GM21367 (cell line): ENCODE measurements around the gene NAA25.

Experiments
- ATAC-seq: cut with Tn5 transposase; IDR thresholded peaks from one replicate; pipeline ENCODE4 v1.9.1; 2021; ENCODE audit not compliant: unreplicated experiment

The NAA25 gene

GRCh38 chr12:112108202-112109079, at the start of gene NAA25:
NAA25 (minus strand) TSS chr12:112108783; CDS start chr12:112108773, 10 bp downstream.
- peak; percentile 64 for ATAC-seq

GRCh38 chr12:112153893-112154219, 45.3 kb upstream of the NAA25 start:
- no peak for ATAC-seq

GRCh38 chr12:112153181-112153892, 44.8 kb upstream of the NAA25 start:
- ATAC-seq: no peak

- no peak for ATAC-seq
Observed at GRCh38 chr12:112151766-112152541, 43.4 kb upstream of the NAA25 start.

DNA sequence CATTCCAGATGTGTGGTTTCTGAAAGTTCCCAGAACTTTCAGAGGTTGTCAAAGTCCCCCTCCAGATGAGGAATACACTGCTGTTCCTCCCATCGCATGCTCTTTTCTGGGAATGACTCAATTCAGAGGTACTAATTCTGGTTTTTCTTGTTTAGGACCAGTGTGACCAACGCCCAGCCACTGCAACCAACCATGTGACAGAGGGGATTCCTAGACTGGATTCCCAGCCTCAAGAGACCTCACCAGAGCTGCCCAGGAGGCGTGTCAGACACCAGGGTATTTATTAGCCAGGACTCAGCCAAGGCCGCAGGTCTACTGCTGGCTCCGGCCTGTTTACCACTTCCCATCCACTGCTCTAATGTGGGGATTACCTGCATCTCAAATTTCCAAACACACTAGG, 41.0 kb upstream of the NAA25 start:
- ATAC-seq: no peak

GRCh38 chr12:112148031-112148513, 39.5 kb upstream of the NAA25 start:
- ATAC-seq: no peak

DNA sequence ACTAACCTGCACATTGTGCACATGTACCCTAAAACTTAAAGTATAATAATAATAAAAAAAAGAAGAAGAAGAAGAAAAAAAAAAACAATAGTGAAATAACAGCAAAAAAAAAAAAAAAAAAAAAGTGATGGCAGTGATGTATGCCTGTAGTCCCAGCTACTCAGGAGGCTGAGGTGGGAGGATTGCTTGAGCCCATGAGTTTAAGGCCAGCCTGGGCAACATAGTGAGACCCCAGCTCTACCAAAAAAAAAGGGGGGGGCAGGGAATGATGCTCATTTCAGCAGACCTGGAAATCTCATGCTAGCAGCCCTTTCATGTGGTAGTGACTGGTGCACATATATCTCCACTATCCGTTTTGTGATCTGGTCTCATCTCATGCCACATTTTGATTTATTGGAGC, 37.5 kb upstream of the NAA25 start:
- no peak for ATAC-seq

DNA sequence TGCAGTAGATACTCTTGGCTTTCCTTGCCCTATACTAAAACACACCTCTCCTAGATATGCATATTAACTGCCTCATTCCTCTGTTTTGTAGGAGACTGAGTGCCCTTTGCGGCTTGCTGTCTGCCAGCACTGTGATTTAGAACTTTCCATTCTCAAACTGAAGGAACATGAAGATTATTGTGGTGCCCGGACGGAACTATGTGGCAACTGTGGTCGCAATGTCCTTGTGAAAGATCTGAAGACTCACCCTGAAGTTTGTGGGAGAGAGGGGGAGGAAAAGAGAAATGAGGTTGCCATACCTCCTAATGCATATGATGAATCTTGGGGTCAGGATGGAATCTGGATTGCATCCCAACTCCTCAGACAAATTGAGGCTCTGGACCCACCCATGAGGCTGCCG, 32.1 kb upstream of the NAA25 start:
- ATAC-seq: no peak

DNA sequence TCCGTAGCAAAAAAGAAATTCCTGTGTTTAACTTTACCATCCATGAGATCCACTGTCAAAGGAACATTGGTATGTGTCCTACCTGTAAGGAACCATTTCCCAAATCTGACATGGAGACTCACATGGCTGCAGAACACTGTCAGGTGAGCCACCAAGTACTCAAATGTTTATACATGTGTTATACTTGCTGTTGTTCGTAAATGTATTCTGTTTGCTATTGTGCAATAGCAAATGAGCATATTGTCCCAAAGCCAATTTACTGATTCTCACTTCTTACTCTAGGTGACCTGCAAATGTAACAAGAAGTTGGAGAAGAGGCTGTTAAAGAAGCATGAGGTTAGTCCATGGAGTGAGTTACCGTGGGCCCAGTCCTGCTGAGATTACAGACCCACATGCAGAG, 26.1 kb upstream of the NAA25 start:
- no peak for ATAC-seq

GRCh38 chr12:112133418-112133817, 24.8 kb upstream of the NAA25 start:
- no peak for ATAC-seq

GRCh38 chr12:112131686-112132085, 23.1 kb upstream of the NAA25 start:
- ATAC-seq: no peak

- no peak for ATAC-seq
Observed at GRCh38 chr12:112130441-112130998, 21.9 kb upstream of the NAA25 start.

GRCh38 chr12:112126911-112127310, 18.3 kb upstream of the NAA25 start:
- no peak for ATAC-seq

DNA sequence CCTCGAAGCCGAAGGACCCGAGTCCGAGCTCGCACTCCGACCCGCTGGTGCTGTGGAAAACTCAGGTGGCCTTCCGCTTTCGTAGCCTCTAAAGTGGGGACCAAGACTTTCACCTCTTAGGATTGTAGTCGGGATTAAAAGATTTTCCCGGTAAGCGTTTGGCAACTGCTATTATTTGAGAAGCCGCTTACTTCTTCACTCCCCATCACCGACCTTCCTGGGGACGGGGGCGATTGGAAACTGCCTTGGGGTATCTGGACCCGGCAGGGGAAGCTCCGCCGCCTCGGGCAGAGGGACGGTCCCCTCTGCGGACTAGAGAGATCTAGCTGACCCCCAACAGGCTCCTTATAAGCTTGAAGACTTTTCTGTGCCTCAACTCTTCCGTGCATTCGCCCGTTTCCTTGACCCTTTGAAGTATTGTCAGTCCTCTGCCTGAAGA, 17.4 kb upstream of the NAA25 start:
- no peak for ATAC-seq

DNA sequence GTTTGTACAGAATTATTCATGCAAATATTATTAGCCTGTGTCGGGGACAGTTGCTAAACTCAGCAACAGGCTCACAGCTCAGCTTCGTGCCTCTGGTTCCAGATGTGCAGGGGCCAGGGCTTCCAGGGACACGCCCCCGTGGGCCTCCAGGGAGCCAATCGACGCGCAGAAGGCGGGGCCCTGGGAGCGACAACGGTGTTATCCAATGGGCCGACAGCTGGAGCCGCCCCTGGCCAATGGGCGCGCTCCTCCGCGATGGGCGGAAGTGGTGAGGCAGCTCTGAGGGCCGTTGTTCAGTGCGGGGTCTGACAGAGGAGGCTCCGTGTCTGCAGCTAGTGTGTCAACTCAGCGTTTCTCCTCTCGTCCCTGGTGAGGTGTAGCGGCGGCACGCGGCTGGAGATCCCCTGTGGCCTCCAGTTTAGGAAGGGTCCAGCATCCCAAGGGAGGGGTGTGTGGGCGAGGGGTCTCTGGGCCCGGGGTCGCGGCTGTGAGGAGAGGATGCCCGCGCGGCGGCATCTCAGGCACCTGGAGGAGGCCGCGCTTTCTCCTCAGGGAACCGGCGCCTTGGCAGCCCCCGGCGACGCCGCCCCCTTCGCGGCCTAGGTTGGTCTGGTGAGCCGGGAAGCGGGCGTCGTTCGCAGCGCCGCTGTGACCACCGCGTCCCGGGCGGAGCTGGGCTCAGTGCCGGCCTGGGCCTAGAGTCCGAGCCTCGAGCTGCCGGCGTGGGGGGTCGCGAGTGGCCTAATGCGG, 16.8 kb upstream of the NAA25 start, which contains the start of gene TRAFD1:
Gene TRAFD1, plus strand, starts transcription at position 311 of the 750 bp plus-strand sequence. CDS start 4,963 bp downstream, outside the sequence.
- peak; percentile 91 for ATAC-seq

DNA sequence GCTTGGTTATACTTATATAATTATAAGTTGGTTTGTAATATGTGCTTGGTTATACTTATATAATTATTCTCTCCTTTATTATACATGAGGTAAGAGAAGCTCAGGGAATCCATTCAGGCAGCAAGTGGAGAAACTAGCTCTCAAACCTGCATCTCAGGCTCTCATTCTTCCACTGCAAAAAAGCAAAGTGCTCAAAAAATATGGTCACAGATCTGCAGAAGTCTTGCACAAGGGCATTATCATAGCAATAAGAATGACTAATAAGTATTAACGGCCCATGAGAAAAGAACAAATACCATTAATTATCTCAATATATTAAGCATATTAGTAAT, 16.3 kb upstream of the NAA25 start:
- ATAC-seq: no peak

DNA sequence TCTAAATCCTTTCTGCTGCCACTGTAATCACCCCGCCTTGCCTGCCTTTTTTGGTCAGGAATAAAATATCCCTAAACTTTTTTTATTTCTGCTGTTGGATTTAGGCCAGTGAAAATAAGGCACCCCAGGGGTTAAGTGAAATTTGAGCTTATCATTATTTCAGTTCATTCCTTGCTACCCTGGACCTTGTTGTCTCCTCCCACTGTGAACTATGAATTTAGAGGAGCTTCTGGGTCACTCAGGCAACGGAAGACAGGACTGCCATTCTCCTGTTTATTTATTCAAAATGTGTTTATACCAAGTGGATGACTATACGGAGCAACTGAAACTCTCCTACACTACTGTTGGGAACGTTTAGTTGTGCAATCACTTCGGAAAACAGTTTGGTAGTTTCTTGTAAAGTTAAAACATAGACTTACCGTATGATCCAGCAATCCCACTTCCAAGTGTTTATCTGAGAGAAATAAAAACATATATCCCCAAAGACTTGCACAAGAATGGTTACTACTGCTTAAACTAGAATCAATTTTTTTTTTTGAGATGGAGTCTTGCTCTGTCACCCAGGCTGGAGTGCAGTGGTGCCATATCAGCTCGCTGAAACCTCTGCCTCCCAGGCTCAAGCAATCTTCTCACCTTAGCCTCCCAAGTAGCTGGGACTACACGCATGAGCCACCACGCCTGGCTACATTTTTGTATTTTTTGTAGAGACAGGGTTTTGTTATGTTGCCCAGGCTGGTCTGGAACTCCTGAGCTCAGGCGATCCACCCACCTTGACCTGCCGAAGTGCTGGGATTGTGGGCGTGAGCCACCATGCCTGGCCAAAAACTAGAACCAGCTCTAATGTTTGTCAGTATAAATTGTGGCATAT, 14.5 kb upstream of the NAA25 start:
- ATAC-seq: no peak

DNA sequence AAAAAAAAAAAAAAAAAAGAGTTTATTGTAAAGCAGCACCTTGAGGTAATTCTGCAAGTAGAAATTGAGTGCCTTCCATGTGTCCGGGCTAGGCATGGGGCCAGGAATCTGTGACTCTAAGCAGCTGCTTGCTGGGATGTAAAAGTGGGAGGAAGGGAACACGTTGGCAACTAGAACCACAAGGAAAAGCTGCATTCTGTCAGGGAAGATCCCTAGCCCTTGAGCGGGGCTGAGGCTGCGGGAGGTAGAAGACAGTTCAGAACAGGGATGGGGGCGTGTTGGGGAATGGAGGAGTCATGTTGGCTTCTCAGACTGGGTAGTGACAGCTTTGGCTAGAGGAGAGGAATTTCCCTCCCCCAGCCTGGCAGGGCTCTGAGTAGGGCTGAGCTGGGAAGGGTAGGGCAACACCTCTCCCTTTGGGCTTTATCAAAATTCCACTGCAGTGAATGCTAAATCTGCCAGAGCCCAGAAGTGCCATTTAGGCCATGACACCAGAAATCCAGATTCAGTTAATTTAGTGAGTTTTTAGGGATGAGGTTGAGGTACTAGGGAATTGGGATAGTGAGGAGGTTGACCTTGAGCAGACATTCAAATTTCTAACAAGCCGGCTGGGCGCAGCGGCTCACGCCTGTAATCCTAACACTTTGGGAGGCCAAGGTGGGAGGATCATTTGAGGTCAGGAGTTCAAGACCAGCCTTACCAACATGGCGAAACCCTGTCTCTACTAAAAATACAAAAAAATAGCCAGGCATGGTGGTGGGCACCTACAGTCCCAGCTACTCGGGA, 13.4 kb upstream of the NAA25 start:
- no peak for ATAC-seq

DNA sequence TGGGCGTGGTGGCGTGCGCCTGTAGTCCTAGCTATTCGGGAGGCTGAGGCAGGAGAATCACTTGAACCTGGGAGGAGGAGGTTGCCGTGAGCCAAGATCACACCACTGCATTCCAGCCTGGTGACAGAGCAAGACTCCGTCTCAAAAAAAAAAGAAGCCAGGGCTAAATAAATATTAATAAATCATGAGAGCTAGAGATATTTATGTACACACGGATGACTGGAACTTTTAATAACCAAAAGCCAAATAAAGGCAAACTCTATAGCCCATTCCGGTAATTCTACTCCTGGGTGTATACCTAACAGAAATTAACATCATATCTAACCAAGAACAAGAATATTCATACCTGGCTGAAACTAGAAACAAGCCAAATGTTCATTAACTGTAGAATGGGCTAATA, 9.1 kb upstream of the NAA25 start:
- no peak for ATAC-seq
